ENCODE measurements around the gene VGLL4.

VGLL4 gene

GRCh38 chr3:11539677-11540076 lies 104.0 kb downstream of the VGLL4 start:
- TF ChIP-seq CTCF (IDR thresholded peaks at IDR 0.05; ENCODE audit: low read depth, low read length), result no peak
- no peak for DNase-seq (ENCODE audit: extremely low read depth, low read depth)

GRCh38 chr3:11539218-11539617 lies 104.5 kb downstream of the VGLL4 start:
- DNase-seq (ENCODE audit: extremely low read depth, low read depth), result no peak
- TF ChIP-seq CTCF (IDR thresholded peaks at IDR 0.05; ENCODE audit: low read depth, low read length), result no peak

GRCh38 chr3:11538581-11538980 lies 105.1 kb downstream of the VGLL4 start:
- no peak for DNase-seq (ENCODE audit: extremely low read depth, low read depth)
- TF ChIP-seq CTCF (IDR thresholded peaks at IDR 0.05; ENCODE audit: low read depth, low read length), result no peak

- no peak for TF ChIP-seq CTCF (IDR thresholded peaks at IDR 0.05; ENCODE audit: low read depth, low read length)
- DNase-seq (ENCODE audit: extremely low read depth, low read depth), result no peak
These were observed 106.6 kb downstream of the VGLL4 start for GRCh38 chr3:11536936-11537612.

- TF ChIP-seq CTCF (IDR thresholded peaks at IDR 0.05; ENCODE audit: low read depth, low read length), result no peak
- no peak for DNase-seq (ENCODE audit: extremely low read depth, low read depth)
These were observed 107.4 kb downstream of the VGLL4 start for GRCh38 chr3:11536132-11536935.

GRCh38 chr3:11535243-11535960 lies 108.3 kb downstream of the VGLL4 start:
- no peak for DNase-seq (ENCODE audit: extremely low read depth, low read depth)
- TF ChIP-seq CTCF (IDR thresholded peaks at IDR 0.05; ENCODE audit: low read depth, low read length), result no peak

- TF ChIP-seq CTCF (IDR thresholded peaks at IDR 0.05; ENCODE audit: low read depth, low read length), result no peak
These were observed 109.0 kb downstream of the VGLL4 start for GRCh38 chr3:11534793-11535101.

More at GRCh38 chr3:11534793-11535101, 109.0 kb downstream of the VGLL4 start:
- no peak for DNase-seq (ENCODE audit: extremely low read depth, low read depth)

All from AG09319 (cell line).